ENCODE results near the gene IDH3G.
"Not testable (repeated sequence)": the region's sequence is repeated elsewhere in the genome, so short reads cannot be mapped to it uniquely, and the experiment has no call there.

Gene IDH3G

DNA sequence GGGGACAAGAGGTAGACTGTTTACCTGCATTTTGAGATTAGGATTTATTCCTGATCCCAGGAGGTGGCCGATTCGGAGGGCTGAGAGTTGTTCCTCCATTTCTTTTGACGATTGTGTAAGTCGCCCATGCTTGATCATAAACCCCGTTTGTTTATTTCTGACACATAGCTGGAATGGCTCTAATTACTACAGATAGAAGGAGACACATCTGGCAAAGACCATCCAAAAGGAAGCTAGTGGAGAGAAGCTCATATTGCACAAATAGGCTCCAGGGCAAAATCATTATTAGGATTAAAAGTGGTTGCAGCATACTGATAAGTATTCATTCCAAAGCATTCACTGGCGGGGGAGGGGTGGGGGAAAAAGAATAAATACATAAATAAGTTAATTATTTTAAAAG is 47.2 kb downstream of the IDH3G start:
- DNase-seq, result not testable (repeated sequence)

DNA sequence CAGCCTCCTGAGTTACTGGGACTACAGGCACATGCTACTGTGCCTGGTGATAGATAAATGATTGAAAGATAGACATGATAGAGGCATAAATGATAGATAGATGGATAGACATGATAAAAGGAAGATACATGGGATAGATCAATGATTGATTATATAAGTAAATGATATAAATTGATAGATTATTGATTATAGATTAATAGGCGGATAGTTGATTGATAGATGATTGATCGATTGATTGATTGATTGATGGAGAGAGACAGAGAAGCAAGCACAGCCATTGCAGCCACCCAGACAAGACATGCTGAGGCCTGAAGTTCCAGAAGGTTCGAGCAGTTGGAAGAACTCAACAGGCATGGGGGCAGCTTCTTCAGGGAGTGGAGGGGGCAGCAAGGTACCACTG is 47.8 kb downstream of the IDH3G start:
- DNase-seq, result no peak

DNA sequence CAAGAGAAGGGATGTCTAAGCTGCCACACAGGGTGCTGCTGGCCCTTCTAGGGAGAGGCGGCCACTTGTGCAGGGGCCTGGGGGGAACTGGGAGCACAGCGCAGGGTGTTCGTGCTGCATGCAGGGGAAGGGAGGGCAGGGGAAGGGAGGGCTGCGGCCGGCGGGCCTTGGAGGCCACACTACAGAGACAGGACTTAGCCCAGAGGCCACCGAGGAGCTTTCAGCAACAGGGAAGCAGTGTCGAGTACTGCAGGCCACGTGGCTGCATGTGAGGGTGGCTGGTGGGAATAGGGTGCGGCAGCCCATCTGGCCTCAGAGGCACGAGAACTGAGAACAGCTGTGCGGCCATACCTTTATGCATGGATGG is 49.1 kb downstream of the IDH3G start:
- DNase-seq, result not testable (repeated sequence)

DNA sequence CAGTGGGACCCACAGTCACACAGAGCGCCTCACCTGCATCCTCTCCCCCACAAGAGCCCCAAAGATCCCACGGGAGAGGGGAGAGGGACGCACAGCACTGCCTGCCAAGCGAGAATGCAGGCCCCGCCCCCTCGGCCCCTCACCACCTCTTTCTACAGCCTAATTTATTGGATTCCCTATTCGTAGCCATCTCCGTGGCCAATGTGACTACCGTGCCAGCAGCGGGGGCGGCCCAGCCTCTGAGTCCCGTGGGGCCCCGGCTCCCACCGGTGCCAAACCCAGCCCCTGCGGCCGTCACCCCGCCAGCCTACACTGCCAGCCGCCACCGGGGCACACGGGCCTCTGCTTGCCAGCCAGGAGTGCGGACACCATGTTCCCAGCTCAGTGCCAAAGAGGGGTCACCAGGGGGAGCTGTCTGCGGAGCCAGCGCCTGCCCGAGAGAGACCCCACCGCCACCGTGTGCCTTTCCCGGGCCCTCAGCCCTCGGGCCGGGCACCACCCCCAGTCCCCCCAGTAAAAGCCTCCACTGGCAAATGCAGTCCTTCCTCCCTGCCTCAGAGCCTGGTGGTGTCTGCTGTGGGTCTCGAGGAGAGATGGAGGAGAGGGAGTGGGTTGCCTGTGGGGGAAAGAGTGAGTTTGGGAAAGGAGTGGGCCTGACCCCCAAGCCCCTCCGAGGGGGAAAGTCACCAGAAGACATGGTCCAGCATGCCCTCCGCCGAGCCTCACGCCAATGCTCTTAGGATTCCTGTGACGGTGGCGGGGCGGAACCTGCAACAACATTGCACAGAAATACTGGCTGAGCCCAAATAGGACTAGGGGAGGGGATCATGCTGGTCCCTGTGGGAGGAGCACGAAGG is 49.7 kb downstream of the IDH3G start:
- peak in 2 of 3 experiments; percentile 75 to 76 for DNase-seq

DNA sequence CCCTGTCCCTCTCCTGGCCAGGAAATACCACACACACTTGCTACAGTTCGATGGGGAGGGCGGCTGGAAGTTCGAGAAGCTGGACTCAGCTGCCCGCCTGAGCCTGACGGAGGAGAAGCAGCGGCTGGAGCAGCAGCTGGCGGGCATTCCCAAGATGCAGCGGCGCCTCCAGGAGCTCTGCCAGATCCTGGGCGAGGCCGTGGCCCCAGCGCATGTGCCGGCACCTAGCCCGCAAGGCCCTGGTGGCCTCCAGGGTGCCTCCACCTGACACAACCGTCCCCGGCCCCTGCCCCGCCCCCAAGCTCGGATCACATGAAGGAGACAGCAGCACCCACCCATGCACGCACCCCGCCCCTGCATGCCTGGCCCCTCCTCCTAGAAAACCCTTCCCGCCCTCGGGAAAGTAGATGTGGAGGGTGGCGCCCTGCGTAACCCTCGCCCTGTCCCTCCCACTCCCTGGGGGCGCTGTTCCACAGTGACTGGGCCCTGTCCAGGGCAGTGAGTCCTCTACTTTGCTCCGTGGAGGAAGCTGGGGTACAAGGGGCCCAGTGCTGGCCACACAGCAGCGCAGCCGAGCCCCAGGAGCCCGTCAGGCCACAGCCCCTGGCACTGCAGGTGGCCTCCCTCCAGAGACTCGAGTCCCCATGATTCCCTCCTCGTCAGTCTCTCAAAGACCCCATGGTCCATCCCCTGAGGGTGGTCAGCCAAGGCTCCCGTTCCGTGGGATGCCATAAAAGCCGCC is 50.5 kb downstream of the IDH3G start:
- peak in 2 of 3 experiments; percentile 72 to 83 for DNase-seq

DNA sequence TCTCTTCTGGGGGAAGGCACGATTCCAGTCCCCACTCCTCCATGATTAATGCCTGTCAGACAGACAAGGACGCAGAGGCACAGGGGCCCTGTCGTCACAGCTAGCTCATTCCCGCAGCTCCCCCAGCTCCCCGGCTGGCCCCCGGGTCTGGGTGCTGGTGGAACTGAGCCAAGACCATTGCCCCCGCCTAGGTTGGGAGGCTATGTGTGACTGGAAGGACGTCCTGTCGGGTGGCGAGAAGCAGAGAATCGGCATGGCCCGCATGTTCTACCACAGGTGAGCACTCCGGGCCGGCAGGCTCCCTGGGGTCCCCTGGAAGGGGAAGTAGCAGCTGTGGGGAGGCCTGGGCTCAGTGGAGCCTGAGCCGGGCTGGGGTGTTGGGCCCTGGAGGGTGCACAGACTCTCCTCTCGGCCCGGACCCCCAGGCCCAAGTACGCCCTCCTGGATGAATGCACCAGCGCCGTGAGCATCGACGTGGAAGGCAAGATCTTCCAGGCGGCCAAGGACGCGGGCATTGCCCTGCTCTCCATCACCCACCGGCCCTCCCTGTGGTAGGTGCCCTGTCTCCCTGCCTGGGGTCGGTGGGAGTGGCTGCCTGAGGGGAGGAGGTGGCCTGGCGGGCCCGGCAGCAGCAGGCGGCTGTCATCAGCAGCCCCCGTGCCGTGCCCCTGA is 51.2 kb downstream of the IDH3G start:
- DNase-seq, result not testable (repeated sequence)

DNA sequence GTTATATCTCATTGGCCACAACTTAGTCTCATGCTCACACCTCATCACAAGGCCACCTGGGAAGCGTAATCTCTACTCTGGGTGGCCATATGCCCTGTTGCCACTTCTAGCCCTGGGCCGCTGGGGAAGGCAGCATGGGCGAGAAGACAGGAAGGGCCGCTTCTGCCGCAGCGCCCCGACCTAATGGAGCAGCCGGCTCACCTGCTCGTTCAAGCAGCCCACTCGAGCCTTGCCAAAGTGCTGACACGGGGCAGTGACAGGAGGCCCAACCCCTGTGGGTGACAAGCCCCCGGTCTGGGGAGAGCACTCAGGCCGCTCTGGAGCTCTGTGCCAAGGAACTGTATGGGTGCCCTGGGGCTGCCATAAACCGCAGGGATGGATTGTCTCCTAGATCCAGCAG is 52.1 kb downstream of the IDH3G start:
- not testable (repeated sequence) for DNase-seq

DNA sequence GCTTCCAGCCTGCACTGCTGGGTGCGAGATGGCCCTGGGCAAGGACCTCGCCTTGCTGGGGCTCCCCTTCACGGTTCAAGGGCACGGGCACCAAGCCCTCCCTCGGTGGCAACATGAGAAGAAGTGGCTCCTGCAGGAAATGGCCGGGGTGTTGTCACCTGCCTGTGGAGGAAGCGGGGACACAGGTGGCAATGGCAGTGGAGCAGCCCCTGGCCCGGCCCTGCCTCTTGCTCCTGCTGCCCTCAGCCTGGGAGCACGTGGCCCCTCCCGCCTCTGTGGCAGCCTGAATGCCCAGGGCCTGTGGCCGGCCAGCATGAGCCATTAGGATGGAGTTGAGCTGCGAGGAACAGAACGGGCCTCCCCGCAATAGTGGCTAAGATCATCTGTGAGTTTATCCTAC is 52.7 kb downstream of the IDH3G start:
- DNase-seq, result no peak

DNA sequence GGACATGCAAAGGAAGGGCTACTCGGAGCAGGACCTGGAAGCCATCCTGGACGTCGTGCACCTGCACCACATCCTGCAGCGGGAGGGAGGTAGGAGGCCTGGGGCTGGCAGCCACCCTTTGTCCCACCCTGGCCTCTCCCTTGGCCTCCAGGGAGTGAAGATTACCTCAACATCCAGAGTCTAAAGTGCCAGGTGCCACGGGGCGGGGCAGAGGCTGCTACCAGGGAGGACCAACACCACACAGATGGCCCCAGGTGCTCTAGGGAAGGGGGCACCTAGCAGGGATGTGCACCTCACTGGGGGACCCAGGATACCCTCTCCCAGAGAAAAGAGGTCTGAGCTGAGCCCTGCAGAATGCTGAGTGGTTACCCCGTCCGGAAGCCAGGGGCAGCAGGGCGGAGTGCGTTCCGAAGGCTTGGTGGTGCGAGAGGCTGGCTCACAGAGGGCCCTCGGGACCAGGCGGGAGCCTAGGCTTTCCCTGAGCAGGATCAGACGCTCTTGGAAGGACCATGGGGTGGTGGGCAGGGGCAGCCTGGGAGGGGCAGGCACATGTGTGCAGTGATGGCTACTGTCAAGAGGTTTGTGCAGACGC is 53.4 kb downstream of the IDH3G start:
- no peak for DNase-seq

DNA sequence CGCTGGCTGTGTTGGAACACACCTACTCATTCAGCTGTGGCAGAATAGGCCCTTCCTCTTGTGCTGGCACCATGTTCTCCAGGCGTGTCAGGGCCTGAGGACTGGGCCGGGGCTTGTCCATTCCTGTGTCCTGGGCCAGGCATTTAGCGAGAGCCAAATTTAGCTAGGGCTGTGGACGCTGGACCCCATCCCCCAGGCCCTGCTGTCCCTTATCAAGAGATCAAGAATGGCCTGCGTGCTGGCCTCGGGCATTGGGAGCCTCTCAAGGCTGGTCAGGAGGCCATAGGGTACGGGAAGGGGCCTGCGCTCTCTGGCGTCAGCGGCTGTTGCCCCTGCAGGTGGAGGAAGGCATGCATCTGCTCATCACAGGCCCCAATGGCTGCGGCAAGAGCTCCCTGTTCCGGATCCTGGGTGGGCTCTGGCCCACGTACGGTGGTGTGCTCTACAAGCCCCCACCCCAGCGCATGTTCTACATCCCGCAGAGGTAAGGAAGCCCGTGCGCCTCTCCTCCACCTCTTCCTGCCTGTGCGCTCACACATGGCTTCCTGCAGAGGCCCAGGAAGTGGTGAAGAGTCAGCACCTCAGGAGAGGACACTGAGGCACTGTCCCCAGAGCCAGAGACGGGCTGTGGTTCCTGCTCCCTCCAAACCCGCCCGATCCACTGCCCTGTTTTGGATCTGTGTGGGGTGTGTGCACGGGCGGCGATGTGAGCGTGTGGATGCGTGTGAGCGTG is 54.3 kb downstream of the IDH3G start:
- DNase-seq, result no peak

DNA sequence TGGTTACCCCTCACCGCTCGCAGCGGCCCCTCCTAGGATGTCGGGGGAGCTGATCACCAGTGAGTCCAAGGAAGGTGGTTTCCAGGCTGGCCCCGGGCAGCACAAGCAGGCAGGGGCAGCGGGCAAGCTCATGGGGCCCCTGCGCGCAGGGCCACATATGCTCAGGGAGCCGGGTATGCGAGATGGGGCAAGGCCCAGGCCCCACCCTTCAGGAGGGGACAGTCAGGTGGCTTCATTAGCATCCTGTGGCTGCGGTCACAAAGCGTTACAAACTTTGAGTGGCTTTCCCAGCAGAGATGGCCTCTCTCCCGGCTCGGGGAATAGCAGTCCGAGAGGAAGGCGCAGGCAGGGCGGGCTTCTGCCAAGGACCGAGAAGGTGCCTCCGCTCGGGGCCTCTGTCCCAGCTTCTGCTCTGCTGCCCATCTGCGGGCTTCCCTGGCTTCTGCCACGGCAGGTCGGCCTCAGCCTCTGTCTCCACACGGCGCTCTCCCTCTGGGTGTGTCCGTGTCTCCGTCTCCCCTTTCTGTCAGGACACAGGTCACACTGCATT is 56.0 kb downstream of the IDH3G start:
- no peak for DNase-seq

DNA sequence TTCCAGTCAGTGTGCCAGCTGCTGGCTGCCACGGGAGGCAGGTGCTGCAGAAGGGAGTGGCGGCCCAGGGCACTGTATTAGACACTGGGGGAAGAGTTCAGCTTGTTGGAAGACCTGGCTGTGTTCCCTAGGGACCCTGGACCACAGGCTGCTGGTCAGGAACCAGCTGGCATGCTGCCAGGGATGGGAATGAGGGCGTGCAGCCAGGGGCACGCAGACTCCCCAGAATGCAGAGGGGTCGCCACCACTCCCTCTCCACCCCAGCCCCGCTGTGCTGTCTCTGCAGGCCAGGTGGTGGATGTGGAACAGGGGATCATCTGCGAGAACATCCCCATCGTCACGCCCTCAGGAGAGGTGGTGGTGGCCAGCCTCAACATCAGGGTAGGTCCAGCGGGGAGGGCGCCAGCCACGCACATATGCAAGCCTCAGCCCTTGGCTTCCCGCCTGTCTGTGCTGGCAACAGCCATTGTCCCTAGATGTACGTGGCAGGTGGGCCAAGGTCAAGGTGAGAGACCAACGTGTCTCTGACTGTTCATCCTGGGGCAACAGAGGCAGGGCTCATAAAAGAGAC is 57.2 kb downstream of the IDH3G start:
- peak in 1 of 3 experiments; percentile 6 for DNase-seq

DNA sequence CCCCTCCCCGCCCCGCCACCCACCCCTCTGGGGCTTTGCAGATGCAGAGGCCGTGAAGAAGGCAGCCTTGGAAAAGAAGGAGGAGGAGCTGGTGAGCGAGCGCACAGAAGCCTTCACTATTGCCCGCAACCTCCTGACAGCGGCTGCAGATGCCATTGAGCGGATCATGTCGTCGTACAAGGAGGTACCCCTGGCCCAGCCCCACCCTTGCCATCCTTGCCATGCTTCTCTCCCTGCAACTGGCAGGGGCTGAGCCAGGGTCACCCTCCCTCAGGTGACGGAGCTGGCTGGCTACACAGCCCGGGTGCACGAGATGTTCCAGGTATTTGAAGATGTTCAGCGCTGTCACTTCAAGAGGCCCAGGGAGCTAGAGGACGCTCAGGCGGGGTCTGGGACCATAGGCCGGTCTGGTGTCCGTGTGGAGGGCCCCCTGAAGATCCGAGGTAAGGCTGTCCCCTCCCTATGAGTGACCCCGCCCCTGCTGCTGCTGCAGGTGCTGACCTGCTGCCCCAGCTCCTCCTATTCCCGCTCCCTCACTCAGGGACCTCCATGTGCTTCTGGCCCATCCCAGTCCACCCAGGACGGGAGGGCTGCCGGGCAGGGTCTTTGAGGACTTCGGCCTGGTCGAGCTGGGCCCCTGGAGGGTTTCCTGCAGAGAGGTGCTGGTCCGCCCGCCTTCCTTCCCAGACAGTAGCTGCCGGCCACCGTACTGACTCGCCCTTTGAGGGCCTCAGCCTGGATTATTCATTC is 57.9 kb downstream of the IDH3G start:
- no peak for DNase-seq
